SK-N-SH treated with all-trans-retinoic acid at 6 μM for 48 hours (cell line): Measurements from ENCODE around the gene SLC17A5.

Experiments used
- ATAC-seq: fragments of 200-7000 bp; cut with Tn5 transposase; 3 replicates; pipeline ENCODE4 v1.9.1; 2020; ENCODE audit warnings: mild to moderate bottlenecking, moderate library complexity
- ARNTL ChIP-seq: fragments of 450-650 bp; formaldehyde crosslinking; IDR thresholded peaks from 2 replicates; pipeline ENCODE4 v1.5.0; 2020; ENCODE audit warnings: low read depth, mild to moderate bottlenecking, moderate library complexity, borderline replicate concordance
- BACH2 ChIP-seq: fragments of 250-450 bp; sonication (Bioruptor Pico); IDR thresholded peaks from 2 replicates; pipeline ENCODE4 v1.9.0; 2021; ENCODE audit warnings: mild to moderate bottlenecking, borderline replicate concordance
- CSDC2 ChIP-seq: fragments of 250-450 bp; sonication (Bioruptor Pico); IDR thresholded peaks from 2 replicates; pipeline ENCODE4 v1.5.0; 2020; ENCODE audit warnings: mild to moderate bottlenecking, moderate library complexity
- ESRRG ChIP-seq: fragments of 250-450 bp; sonication (Bioruptor Pico); IDR thresholded peaks from 2 replicates; pipeline ENCODE4 v1.6.1; 2021; ENCODE audit warnings: mild to moderate bottlenecking
- GLIS3 ChIP-seq: fragments of 250-450 bp; sonication (Bioruptor Pico); IDR thresholded peaks from 2 replicates; pipeline ENCODE4 v1.5.0; 2020; ENCODE audit warnings: mild to moderate bottlenecking, moderate library complexity
- ISL1 ChIP-seq: fragments of 250-450 bp; sonication (Bioruptor Pico); IDR thresholded peaks from 2 replicates; pipeline ENCODE4 v2.1.2; 2022; ENCODE audit warnings: mild to moderate bottlenecking, moderate library complexity
- OSR1 ChIP-seq: fragments of 250-450 bp; sonication (Bioruptor Pico); IDR thresholded peaks from 2 replicates; pipeline ENCODE4 v1.8.0; 2022; ENCODE audit warnings: moderate library complexity, mild to moderate bottlenecking, inconsistent platforms
- SNAI2 ChIP-seq: fragments of 250-450 bp; sonication (Bioruptor Pico); IDR thresholded peaks from 2 replicates; pipeline ENCODE4 v1.5.0; 2020; ENCODE audit warnings: mild to moderate bottlenecking, moderate library complexity
- TCF4 ChIP-seq: fragments of 250-450 bp; sonication (Bioruptor Pico); IDR thresholded peaks from 2 replicates; pipeline ENCODE4 v1.8.0; 2021; ENCODE audit warnings: mild to moderate bottlenecking, moderate library complexity, borderline replicate concordance
- ZC3H10 ChIP-seq: fragments of 250-450 bp; sonication (Bioruptor Pico); IDR thresholded peaks from 2 replicates; pipeline ENCODE4 v1.5.1; 2021; ENCODE audit warnings: mild to moderate bottlenecking, moderate library complexity
- ZFP3 ChIP-seq: fragments of 250-450 bp; sonication (Bioruptor Pico); IDR thresholded peaks from 2 replicates; pipeline ENCODE4 v1.5.0; 2020; ENCODE audit warnings: mild to moderate bottlenecking, moderate library complexity
- ZFP30 ChIP-seq: fragments of 450-650 bp; formaldehyde crosslinking; IDR thresholded peaks from 2 replicates; pipeline ENCODE4 v1.5.0; 2022; ENCODE audit warnings: mild to moderate bottlenecking, moderate library complexity
- ZNF565 ChIP-seq: fragments of 450-650 bp; formaldehyde crosslinking; conservative IDR thresholded peaks from 2 replicates; pipeline ENCODE4 v1.5.0; 2020; ENCODE audit warnings: low read depth, mild to moderate bottlenecking, moderate library complexity
- ZNF70 ChIP-seq: fragments of 450-650 bp; formaldehyde crosslinking; IDR thresholded peaks from 2 replicates; pipeline ENCODE4 v1.5.0; 2020; ENCODE audit warnings: mild to moderate bottlenecking, moderate library complexity
- ZNF8 ChIP-seq: fragments of 450-650 bp; formaldehyde crosslinking; IDR thresholded peaks from 2 replicates; pipeline ENCODE4 v1.5.0; 2020; ENCODE audit warnings: mild to moderate bottlenecking, moderate library complexity
- TF ChIP-seq, protein P1 (sequence below): fragments of 250-450 bp; sonication (Bioruptor Pico); IDR thresholded peaks from 2 replicates; pipeline ENCODE4 v1.5.1; 2020; ENCODE audit warnings: low read depth, mild to moderate bottlenecking, moderate library complexity
- TF ChIP-seq, protein P2 (sequence below): fragments of 250-450 bp; sonication (Bioruptor Pico); IDR thresholded peaks from 2 replicates; pipeline ENCODE4 v1.8.0; 2021; ENCODE audit warnings: low read depth, mild to moderate bottlenecking, moderate library complexity, borderline replicate concordance
- TF ChIP-seq, protein P3 (sequence below): fragments of 250-450 bp; sonication (Bioruptor Pico); IDR thresholded peaks from 2 replicates; pipeline ENCODE4 v1.5.1; 2021; ENCODE audit warnings: mild to moderate bottlenecking, moderate library complexity
- TF ChIP-seq, protein P4 (sequence below): fragments of 250-450 bp; sonication (Bioruptor Pico); IDR thresholded peaks from 2 replicates; pipeline ENCODE4 v1.8.0; 2020; ENCODE audit warnings: mild to moderate bottlenecking, moderate library complexity, borderline replicate concordance
- TF ChIP-seq, protein P5 (sequence below): fragments of 250-450 bp; sonication (Bioruptor Pico); IDR thresholded peaks from 2 replicates; pipeline ENCODE4 v1.5.0; 2020; ENCODE audit warnings: mild to moderate bottlenecking, moderate library complexity

The SLC17A5 gene

DNA sequence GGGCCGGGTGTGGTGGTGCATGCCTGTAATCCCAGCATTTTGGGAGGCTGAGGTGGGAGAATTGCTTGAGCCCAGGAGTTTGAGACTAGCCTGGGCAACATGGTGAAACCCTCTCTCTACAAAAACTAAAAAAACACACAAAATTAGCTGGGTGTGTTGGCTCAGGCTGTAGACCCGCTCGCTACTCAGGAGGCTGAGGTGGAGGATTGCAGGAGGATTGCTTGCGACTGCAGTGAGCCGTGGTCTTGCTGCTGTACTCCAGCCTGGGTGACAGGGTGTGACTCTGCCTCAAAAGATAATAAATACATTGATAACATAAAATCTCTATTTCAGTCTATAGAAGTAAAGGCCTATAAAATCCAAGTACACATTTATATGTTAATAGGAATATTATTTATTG lies 49.3 kb downstream of the SLC17A5 start (continued):
- TF ChIP-seq, protein P1, sequence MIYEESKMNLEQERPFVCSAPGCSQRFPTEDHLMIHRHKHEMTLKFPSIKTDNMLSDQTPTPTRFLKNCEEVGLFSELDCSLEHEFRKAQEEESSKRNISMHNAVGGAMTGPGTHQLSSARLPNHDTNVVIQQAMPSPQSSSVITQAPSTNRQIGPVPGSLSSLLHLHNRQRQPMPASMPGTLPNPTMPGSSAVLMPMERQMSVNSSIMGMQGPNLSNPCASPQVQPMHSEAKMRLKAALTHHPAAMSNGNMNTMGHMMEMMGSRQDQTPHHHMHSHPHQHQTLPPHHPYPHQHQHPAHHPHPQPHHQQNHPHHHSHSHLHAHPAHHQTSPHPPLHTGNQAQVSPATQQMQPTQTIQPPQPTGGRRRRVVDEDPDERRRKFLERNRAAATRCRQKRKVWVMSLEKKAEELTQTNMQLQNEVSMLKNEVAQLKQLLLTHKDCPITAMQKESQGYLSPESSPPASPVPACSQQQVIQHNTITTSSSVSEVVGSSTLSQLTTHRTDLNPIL (CRISPR knock-in tag) = no peak
- no peak for TF ChIP-seq ZFP3 (CRISPR knock-in tag)
- TF ChIP-seq ZNF70 (CRISPR knock-in tag) = no peak
- TF ChIP-seq ZC3H10 (CRISPR knock-in tag) = no peak
- no peak for TF ChIP-seq BACH2 (CRISPR knock-in tag)
- no peak for TF ChIP-seq ZNF8 (CRISPR knock-in tag)

DNA sequence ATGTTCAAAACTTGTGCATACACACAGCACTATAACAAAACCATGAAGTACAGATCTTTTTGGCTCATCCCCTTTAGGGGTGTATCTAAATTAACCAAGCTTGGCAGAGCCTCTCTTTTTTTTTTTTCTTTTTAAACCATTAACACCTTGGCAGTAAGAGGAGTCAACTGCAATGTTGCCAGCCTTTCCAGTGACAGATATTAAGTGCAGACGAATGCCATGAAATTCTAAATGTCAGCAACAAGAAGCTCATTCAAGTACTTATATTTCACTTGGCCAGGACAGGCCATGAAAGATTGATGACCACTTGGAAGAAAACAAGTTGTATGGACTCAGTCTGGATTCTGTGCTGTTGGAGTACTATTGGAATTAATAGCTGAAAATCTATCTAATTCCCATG lies 49.8 kb downstream of the SLC17A5 start:
- TF ChIP-seq BACH2 (CRISPR knock-in tag) (no peak), ZNF8 (CRISPR knock-in tag) (no peak), CSDC2 (no peak), ISL1 (CRISPR knock-in tag) (no peak), GLIS3 (CRISPR knock-in tag) (no peak), SNAI2 (no peak), TCF4 (CRISPR knock-in tag) (no peak), ZC3H10 (CRISPR knock-in tag) (no peak), ZFP30 (no peak), ZNF565 (no peak), ZNF70 (CRISPR knock-in tag) (no peak), ZFP3 (CRISPR knock-in tag) (no peak), ARNTL (CRISPR knock-in tag) (no peak), OSR1 (CRISPR knock-in tag) (no peak), ESRRG (CRISPR knock-in tag) (no peak)
- TF ChIP-seq, protein P2, sequence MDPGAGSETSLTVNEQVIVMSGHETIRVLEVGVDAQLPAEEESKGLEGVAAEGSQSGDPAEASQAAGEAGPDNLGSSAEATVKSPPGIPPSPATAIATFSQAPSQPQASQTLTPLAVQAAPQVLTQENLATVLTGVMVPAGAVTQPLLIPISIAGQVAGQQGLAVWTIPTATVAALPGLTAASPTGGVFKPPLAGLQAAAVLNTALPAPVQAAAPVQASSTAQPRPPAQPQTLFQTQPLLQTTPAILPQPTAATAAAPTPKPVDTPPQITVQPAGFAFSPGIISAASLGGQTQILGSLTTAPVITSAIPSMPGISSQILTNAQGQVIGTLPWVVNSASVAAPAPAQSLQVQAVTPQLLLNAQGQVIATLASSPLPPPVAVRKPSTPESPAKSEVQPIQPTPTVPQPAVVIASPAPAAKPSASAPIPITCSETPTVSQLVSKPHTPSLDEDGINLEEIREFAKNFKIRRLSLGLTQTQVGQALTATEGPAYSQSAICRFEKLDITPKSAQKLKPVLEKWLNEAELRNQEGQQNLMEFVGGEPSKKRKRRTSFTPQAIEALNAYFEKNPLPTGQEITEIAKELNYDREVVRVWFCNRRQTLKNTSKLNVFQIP = no peak
- TF ChIP-seq, protein P3, sequence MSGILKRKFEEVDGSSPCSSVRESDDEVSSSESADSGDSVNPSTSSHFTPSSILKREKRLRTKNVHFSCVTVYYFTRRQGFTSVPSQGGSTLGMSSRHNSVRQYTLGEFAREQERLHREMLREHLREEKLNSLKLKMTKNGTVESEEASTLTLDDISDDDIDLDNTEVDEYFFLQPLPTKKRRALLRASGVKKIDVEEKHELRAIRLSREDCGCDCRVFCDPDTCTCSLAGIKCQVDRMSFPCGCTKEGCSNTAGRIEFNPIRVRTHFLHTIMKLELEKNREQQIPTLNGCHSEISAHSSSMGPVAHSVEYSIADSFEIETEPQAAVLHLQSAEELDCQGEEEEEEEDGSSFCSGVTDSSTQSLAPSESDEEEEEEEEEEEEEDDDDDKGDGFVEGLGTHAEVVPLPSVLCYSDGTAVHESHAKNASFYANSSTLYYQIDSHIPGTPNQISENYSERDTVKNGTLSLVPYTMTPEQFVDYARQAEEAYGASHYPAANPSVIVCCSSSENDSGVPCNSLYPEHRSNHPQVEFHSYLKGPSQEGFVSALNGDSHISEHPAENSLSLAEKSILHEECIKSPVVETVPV (CRISPR knock-in tag) = no peak
- TF ChIP-seq, protein P4, sequence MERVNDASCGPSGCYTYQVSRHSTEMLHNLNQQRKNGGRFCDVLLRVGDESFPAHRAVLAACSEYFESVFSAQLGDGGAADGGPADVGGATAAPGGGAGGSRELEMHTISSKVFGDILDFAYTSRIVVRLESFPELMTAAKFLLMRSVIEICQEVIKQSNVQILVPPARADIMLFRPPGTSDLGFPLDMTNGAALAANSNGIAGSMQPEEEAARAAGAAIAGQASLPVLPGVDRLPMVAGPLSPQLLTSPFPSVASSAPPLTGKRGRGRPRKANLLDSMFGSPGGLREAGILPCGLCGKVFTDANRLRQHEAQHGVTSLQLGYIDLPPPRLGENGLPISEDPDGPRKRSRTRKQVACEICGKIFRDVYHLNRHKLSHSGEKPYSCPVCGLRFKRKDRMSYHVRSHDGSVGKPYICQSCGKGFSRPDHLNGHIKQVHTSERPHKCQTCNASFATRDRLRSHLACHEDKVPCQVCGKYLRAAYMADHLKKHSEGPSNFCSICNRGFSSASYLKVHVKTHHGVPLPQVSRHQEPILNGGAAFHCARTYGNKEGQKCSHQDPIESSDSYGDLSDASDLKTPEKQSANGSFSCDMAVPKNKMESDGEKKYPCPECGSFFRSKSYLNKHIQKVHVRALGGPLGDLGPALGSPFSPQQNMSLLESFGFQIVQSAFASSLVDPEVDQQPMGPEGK (CRISPR knock-in tag) = no peak
- TF ChIP-seq, protein P5, sequence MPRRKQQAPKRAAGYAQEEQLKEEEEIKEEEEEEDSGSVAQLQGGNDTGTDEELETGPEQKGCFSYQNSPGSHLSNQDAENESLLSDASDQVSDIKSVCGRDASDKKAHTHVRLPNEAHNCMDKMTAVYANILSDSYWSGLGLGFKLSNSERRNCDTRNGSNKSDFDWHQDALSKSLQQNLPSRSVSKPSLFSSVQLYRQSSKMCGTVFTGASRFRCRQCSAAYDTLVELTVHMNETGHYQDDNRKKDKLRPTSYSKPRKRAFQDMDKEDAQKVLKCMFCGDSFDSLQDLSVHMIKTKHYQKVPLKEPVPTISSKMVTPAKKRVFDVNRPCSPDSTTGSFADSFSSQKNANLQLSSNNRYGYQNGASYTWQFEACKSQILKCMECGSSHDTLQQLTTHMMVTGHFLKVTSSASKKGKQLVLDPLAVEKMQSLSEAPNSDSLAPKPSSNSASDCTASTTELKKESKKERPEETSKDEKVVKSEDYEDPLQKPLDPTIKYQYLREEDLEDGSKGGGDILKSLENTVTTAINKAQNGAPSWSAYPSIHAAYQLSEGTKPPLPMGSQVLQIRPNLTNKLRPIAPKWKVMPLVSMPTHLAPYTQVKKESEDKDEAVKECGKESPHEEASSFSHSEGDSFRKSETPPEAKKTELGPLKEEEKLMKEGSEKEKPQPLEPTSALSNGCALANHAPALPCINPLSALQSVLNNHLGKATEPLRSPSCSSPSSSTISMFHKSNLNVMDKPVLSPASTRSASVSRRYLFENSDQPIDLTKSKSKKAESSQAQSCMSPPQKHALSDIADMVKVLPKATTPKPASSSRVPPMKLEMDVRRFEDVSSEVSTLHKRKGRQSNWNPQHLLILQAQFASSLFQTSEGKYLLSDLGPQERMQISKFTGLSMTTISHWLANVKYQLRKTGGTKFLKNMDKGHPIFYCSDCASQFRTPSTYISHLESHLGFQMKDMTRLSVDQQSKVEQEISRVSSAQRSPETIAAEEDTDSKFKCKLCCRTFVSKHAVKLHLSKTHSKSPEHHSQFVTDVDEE (CRISPR knock-in tag) = no peak
- TF ChIP-seq, protein P1 (CRISPR knock-in tag) = no peak
- no peak for ATAC-seq

DNA sequence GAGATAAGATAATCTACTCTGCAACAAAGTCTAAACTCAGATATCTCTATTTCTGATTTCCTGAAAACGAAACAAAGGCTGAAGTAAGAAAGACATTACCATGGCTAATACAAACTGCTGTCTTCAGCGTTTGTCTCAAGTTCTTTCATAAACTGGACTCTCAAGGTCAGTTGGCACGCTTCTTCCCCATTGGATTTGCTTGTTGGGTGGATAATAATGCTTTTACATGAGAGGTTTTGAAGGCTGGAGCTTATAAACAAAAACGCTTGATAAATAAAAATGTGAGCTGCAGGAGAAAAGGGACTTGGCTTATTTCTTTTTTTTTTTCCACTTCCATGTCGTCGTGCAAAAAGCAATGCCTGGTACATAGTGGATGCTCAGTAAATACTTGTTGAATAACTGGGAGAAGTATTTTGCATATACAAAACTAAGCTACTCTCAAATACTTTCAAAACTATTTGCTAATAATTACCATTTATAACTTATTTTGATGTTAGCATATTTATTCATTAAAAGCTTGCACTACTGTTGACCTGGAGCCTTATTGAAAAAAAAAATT lies 67.3 kb downstream of the SLC17A5 start:
- peak; percentile 6; the same call in 1 of the 3 replicates for ATAC-seq
- no peak for TF ChIP-seq ISL1 (CRISPR knock-in tag)
- TF ChIP-seq, all 23 proteins: peak for 0
